ENCODE results near the gene DGKH.

- TF ChIP-seq CTCF (IDR thresholded peaks at IDR 0.05 in 2 of 3, conservative IDR thresholded peaks at IDR 0.05 in 1 of 3; ENCODE audit: borderline replicate concordance in 1 of 3, insufficient read depth in 1 of 3, low read depth in 2 of 3, low read length in 2 of 3) (no peak), ZNF274 (IDR thresholded peaks at IDR 0.05; ENCODE audit: low read depth, low read length) (no peak), EZH2 (IDR thresholded peaks at IDR 0.05) (no peak), POLR2A (IDR thresholded peaks at IDR 0.05; ENCODE audit: borderline replicate concordance, extremely low read depth, insufficient read depth, insufficient read length) (no peak)
Observed at GRCh38 chr13:42107421-42107820, 59.0 kb downstream of the DGKH start.

Measured in HCT116 (cell line).